ENCODE data around the gene ZNF132. TPM values are rescaled to one million over a fixed set of nuclear protein-coding genes. Genes with fewer than 3 reads are reported as not detected.

The ZNF132 gene
- total RNA-seq, 4 donors from 2014 or later = 4.1 to 8.6 (median 6.2) TPM

DNA sequence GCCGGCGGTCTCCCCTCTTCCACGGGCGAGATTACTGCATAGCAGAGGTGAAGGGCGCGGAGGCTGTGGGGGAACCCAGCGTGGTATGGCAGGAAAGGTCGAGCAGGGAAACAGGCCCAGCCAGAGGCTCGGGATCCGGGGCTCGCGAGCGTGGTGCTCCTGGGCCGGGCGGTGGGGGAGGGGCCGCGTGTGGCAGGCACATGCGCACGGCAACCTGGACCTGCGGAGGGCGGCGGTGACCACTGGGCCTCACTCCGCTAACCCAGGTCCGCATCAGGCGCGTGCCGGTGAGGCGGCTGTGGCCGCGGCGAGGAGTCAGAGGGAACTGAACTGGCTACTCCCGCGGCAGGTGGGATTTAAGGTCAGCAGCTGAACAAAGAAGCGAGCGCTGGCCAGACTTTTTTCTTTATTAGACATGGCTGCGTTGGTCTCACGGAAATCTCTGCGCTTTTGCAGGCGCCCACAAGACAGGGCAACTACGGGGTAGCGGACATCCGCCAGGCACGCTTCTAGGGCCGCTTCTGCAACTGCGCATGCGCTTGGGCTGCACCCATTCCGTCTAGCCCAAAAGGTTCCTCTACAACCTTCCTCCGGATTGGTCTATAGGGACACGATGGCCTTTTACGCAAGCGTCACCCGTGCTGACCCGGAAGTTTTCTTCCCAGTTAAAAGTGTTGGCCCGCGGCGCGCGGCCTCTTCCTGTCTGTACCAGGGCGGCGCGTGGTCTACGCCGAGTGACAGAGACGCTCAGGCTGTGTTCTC is 53.2 kb downstream of the ZNF132 start, which contains the start of gene RPS5:
TSS of gene RPS5 (plus strand) at position 694 of the 762 bp plus-strand sequence. CDS start 869 bp downstream, outside the sequence.
- TF ChIP-seq, protein P1, sequence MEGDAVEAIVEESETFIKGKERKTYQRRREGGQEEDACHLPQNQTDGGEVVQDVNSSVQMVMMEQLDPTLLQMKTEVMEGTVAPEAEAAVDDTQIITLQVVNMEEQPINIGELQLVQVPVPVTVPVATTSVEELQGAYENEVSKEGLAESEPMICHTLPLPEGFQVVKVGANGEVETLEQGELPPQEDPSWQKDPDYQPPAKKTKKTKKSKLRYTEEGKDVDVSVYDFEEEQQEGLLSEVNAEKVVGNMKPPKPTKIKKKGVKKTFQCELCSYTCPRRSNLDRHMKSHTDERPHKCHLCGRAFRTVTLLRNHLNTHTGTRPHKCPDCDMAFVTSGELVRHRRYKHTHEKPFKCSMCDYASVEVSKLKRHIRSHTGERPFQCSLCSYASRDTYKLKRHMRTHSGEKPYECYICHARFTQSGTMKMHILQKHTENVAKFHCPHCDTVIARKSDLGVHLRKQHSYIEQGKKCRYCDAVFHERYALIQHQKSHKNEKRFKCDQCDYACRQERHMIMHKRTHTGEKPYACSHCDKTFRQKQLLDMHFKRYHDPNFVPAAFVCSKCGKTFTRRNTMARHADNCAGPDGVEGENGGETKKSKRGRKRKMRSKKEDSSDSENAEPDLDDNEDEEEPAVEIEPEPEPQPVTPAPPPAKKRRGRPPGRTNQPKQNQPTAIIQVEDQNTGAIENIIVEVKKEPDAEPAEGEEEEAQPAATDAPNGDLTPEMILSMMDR (IDR thresholded peaks at IDR 0.05) = peak in 1 of 4 experiments; percentile 13
- no peak for TF ChIP-seq EP300 (IDR thresholded peaks at IDR 0.05)
- TF ChIP-seq POLR2A (IDR thresholded peaks at IDR 0.05) = peak; percentile 36 to 73
- peak; percentile 79 for TF ChIP-seq POLR2AphosphoS5 (IDR thresholded peaks at IDR 0.05)
- 0% methylated on average over 14 of the region's 64 CpGs; no CpG with 5 or more reads in 1 of the 2 donors for WGBS, 2 donors (ENCODE audit: low coverage in 1 of 2)
- Histone ChIP-seq H3K27me3 (no peaks in the 10 kb centered on the region), H3K27ac (peak within 1 kb of the TSS; percentile 89 to 98 (median 94)), H3K4me3 (peak within 1 kb of the TSS; percentile 64), H3K9me3 (no peaks in the 10 kb centered on the region), H3K4me1 (peaks cover 3 to 67% (median 20%) of the 10 kb centered on the region in 3 donors), H3K36me3 (peaks cover 0 to 37% of the 10 kb centered on the region in 2 donors)
- ATAC-seq = peak; percentile 98

DNA sequence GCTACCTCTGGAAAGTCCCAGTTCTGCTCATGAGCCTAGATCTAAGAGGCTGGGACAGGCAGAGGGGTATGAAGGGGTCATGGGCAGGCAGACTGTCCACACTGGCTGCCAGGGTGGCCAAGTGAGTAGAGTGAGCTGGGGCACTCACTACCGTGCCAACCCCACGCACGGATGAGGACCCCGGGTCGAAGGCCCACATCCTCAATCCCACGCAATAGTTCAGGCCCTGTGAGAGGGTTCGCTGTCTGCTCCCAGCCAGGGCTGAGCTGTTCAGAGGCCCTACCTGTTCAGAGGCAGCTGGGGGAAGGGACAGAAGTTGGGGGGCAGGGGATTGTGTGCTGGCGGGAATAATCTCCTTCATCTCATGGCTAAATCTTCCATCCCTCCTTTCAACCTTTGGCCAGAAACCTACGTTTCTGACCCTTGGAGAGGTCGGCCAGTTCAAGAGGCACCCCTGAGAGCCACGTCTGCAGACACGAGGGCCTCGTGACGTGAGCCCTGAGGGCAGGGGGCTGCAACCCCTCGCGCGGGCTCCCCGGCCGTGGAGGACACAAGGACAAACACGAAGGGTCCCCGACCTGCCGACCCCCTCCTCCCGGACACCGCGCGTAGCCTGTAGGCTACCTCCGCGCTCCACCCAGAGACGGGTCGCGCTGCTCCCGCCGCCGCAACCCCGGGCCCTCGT is 53.9 kb downstream of the ZNF132 start:
- no peak for ATAC-seq
- Histone ChIP-seq H3K36me3 (peaks cover 0 to 30% of the 10 kb centered on the region in 2 donors), H3K4me3 (peak overlapping the region; percentile 64), H3K9me3 (no peaks in the 10 kb centered on the region), H3K27me3 (no peaks in the 10 kb centered on the region), H3K27ac (peak overlapping the region; percentile 89 to 98 (median 94)), H3K4me1 (peaks cover 3 to 70% (median 24%) of the 10 kb centered on the region in 3 donors)
- TF ChIP-seq POLR2AphosphoS5 (IDR thresholded peaks at IDR 0.05) (no peak), POLR2A (IDR thresholded peaks at IDR 0.05) (no peak), EP300 (IDR thresholded peaks at IDR 0.05) (no peak)
- TF ChIP-seq, protein P1 (IDR thresholded peaks at IDR 0.05) = no peak
- WGBS, 2 donors (ENCODE audit: low coverage in 1 of 2) = 3 to 24% methylated on average over 5 to 8 of the region's 36 CpGs

DNA sequence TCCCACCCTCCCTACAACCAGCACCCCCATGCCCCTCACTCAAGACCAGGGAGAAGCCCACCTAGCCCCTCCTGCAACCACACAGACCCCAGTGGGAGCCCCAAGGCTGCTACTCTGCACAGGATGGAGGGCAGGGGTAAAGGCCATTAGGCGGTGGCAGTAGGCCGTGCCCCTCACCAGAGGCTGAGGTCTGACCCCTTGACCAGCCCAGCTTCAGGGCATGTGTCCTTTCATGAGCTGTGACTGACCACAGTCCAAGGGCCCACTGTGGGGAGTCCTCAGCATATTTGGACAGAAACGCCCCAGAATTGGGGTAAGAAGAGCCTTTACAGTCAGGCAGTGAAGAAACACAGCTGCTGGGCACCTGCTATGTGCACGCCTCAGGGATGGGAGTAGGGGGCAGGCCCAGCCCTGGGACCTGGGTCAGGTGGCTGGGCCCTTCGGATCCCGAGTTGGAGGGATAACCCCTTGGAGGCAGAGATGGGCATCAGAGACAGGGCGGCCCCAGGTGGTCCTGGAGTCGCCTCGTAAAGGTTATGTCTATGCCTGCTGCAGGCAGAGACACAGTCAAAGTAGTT is 54.6 kb downstream of the ZNF132 start:
- 60 to 80% methylated on average over 1 to 3 of the region's 9 CpGs for WGBS, 2 donors (ENCODE audit: low coverage in 1 of 2)
- Histone ChIP-seq H3K9me3 (no peaks in the 10 kb centered on the region), H3K27me3 (no peaks in the 10 kb centered on the region), H3K4me1 (peaks cover 3 to 66% (median 24%) of the 10 kb centered on the region in 3 donors), H3K36me3 (peaks cover 0 to 24% of the 10 kb centered on the region in 2 donors), H3K27ac (peak overlapping the region in 3 of 4 donors; percentile 93 to 98 (median 96)), H3K4me3 (peak overlapping the region in 1 of 2 donors; percentile 64)
- ATAC-seq = no peak
- TF ChIP-seq POLR2AphosphoS5 (IDR thresholded peaks at IDR 0.05) (no peak), EP300 (IDR thresholded peaks at IDR 0.05) (no peak), POLR2A (IDR thresholded peaks at IDR 0.05) (no peak)
- TF ChIP-seq, protein P1 (IDR thresholded peaks at IDR 0.05) = no peak

DNA sequence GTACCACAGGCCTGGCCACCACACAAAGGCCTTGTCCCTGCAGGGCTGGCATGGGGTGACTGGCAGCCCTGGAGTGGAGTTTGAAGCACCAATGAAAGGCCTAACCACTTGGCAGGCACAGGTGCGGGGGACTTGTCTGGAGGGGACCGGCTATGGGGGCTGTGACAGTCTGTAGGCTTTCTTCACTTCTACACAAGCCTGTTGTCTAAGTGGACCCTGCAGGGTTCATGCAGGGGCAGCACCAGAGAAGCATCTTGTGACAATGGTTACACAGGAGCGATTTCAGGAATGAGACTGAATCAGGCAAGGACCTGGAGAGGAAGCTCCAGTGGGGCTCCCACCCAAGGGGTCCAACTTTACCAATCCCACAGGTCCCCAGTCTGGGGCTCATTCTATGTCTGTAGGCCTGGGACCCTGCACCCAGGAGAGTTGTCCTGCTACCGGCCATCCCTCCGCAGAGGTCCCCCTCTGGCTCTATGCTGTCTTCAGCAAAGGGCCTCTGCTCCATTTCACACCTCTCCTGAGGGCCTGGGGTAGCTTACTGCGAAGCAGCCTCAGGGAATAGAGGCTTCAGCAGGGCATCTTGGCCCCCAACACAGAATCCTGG is 56.9 kb downstream of the ZNF132 start:
- no peaks in the 10 kb centered on the region for H3K9me3 ChIP-seq
- H3K27me3 ChIP-seq = no peaks in the 10 kb centered on the region
- ATAC-seq = no peak
- TF ChIP-seq POLR2A (IDR thresholded peaks at IDR 0.05) = peak in 1 of 2 donors; percentile 11
- TF ChIP-seq, protein P1 (IDR thresholded peaks at IDR 0.05) = no peak
- no peak overlapping the region for H3K27ac ChIP-seq
- peaks cover 0 to 2% of the 10 kb centered on the region in 2 donors for H3K36me3 ChIP-seq
- H3K4me3 ChIP-seq = no peak overlapping the region
- 100% methylated on average over 1 of the region's 6 CpGs; no CpG with 5 or more reads in 1 of the 2 donors for WGBS, 2 donors (ENCODE audit: low coverage in 1 of 2)
- peaks cover 3 to 57% (median 34%) of the 10 kb centered on the region in 3 donors for H3K4me1 ChIP-seq

Small RNA genes lying within 50 kb of the gene (small RNA-seq; reads per million reads assigned to genes)
- 0 reads per million in 4 donors for gene MIR4754
- 0 reads per million in 4 donors for gene RNU6-1337P

Other genes with a start within 250 kb of the ZNF132 start
- 10 to 100 TPM; 25.4 to 54.6 (median 34.6) TPM for gene ZNF544, start 211.2 kb downstream of the ZNF132 start, total RNA-seq
- 10 to 100 TPM in 2 of 4 donors, 1 to 10 TPM in 2; 5.6 to 11.6 (median 9.5) TPM for gene ZNF8, start 161.2 kb downstream of the ZNF132 start, total RNA-seq
- gene ERVK3-1, start 134.8 kb downstream of the ZNF132 start, total RNA-seq = 10 to 100 TPM; 31.7 to 67.2 (median 41.5) TPM
- 1 to 10 TPM; 2.4 to 4.8 (median 2.9) TPM for gene ZSCAN22, start 113.2 kb downstream of the ZNF132 start, total RNA-seq
- gene A1BG, start 86.7 kb downstream of the ZNF132 start, total RNA-seq = 10 to 100 TPM in 1 of 4 donors, 1 to 10 TPM in 3; 2.3 to 20.7 (median 7.5) TPM
- gene ZNF497, start 77.4 kb downstream of the ZNF132 start, total RNA-seq = 1 to 10 TPM in 3 of 4 donors, under 1 TPM in 1; 0.77 to 2.2 (median 1.6) TPM
- 1 to 10 TPM in 3 of 4 donors, under 1 TPM in 1; 0.99 to 3.7 (median 2.4) TPM for gene ZNF837, start 59.1 kb downstream of the ZNF132 start, total RNA-seq
- gene RPS5, start 52.9 kb downstream of the ZNF132 start, total RNA-seq = 1,000 to 10,000 TPM in 3 of 4 donors, 100 to 1,000 TPM in 1; 841 to 2,040 (median 1,635) TPM
- gene RNF225, start 44.5 kb downstream of the ZNF132 start, total RNA-seq = 1 to 10 TPM in 1 of 4 donors, not detected in 3; 1.5 TPM
- 10 to 100 TPM; 10.9 to 17.6 (median 12.6) TPM for gene ZNF584, start 31.5 kb downstream of the ZNF132 start, total RNA-seq
- 10 to 100 TPM in 1 of 4 donors, 1 to 10 TPM in 3; 4.3 to 12.8 (median 8.6) TPM for gene ZNF324B, start 11.5 kb upstream of the ZNF132 start, total RNA-seq
- 10 to 100 TPM; 10.3 to 20.7 (median 18.1) TPM for gene ZNF324, start 26.9 kb upstream of the ZNF132 start, total RNA-seq
- 10 to 100 TPM; 11.2 to 25.4 (median 17.5) TPM for gene ZNF446, start 36.2 kb upstream of the ZNF132 start, total RNA-seq
- gene SLC27A5, start 71.8 kb upstream of the ZNF132 start, total RNA-seq = 1 to 10 TPM; 2.6 to 7.4 (median 5.5) TPM
- gene ZBTB45, start 79.7 kb upstream of the ZNF132 start, total RNA-seq = 10 to 100 TPM in 3 of 4 donors, 1 to 10 TPM in 1; 9.8 to 14.0 (median 13.4) TPM
- 100 to 1,000 TPM; 171 to 274 (median 196) TPM for gene TRIM28, start 103.9 kb upstream of the ZNF132 start, total RNA-seq
- 100 to 1,000 TPM in 3 of 4 donors, 10 to 100 TPM in 1; 100.0 to 155 (median 126) TPM for gene CHMP2A, start 115.0 kb upstream of the ZNF132 start, total RNA-seq
- gene UBE2M, start 118.5 kb upstream of the ZNF132 start, total RNA-seq = 10 to 100 TPM; 28.1 to 43.6 (median 37.8) TPM
- gene MZF1, start 133.2 kb upstream of the ZNF132 start, total RNA-seq = 10 to 100 TPM; 13.4 to 43.7 (median 22.4) TPM

Measured in gastroesophageal sphincter (tissue), 4 donors.